GM23338 (cell line): ENCODE data around the gene METTL24. TPM values are rescaled to one million over a fixed set of nuclear protein-coding genes. Genes with fewer than 3 reads are reported as not detected.
A peak's percentile ranks its signal among the peaks of the same experiment; 100 is the strongest.

ENCODE experiments used
- ATAC-seq: fragments of 200-7000 bp; cut with Tn5 transposase; 3 replicates; pipeline ENCODE4 v1.9.1; 2020
- DNase-seq: peaks from one replicate; pipeline ENCODE4 v3.0.0-alpha.2; 2015; ENCODE audit warnings: low spot score
- H2AFZ ChIP-seq: fragments of 200-600 bp; sonication (generic); 2 replicates; pipeline ENCODE4 v1.8.0; 2016; ENCODE audit warnings: antibody characterized with exemption, mild to moderate bottlenecking, moderate library complexity
- H3F3A ChIP-seq: fragments of 200-600 bp; sonication (generic); replicated peaks from 2 replicates; pipeline ENCODE4 v1.8.0; 2017; ENCODE audit warnings: antibody characterized with exemption, mixed run types, low read depth
- H3K27ac ChIP-seq: fragments of 200-600 bp; sonication (generic); 2 replicates; pipeline ENCODE4 v1.6.1; 2016; ENCODE audit warnings: low read depth
- H3K27me3 ChIP-seq: fragments of 200-600 bp; sonication (generic); 2 replicates; pipeline ENCODE4 v1.8.0; 2016; ENCODE audit warnings: mild to moderate bottlenecking, mixed run types, moderate library complexity; ENCODE audit not compliant: insufficient read depth
- H3K36me3 ChIP-seq: fragments of 200-600 bp; sonication (generic); 2 replicates; pipeline ENCODE4 v1.8.0; 2016; ENCODE audit warnings: mild to moderate bottlenecking; ENCODE audit not compliant: insufficient read depth
- H3K4me1 ChIP-seq: fragments of 200-600 bp; sonication (generic); 2 replicates; pipeline ENCODE4 v1.8.0; 2016; ENCODE audit warnings: mild to moderate bottlenecking, moderate library complexity; ENCODE audit not compliant: insufficient read depth
- H3K4me2 ChIP-seq: fragments of 200-600 bp; sonication (generic); 2 replicates; pipeline ENCODE4 v1.7.1; 2017; ENCODE audit warnings: mixed run types
- H3K4me3 ChIP-seq: fragments of 200-600 bp; sonication (generic); 2 replicates; pipeline ENCODE4 v1.6.1; 2016; ENCODE audit warnings: mixed run types
- H3K79me2 ChIP-seq: fragments of 200-600 bp; sonication (generic); replicated peaks from 2 replicates; pipeline ENCODE4 v1.8.0; 2017; ENCODE audit warnings: mild to moderate bottlenecking; ENCODE audit not compliant: insufficient read depth
- H3K9me2 ChIP-seq: fragments of 200-600 bp; sonication (generic); 2 replicates; pipeline ENCODE4 v1.8.0; 2017; ENCODE audit not compliant: insufficient read depth
- H4K20me1 ChIP-seq: fragments of 200-600 bp; sonication (generic); replicated peaks from 2 replicates; pipeline ENCODE4 v1.8.0; 2017; ENCODE audit warnings: mild to moderate bottlenecking; ENCODE audit not compliant: insufficient read depth
- H3K27ac Mint-ChIP-seq: 2 replicates; pipeline ENCODE4 v1.8.0; 2020; ENCODE audit warnings: inconsistent platforms, mild to moderate bottlenecking, moderate library complexity, mixed read lengths
- H3K27me3 Mint-ChIP-seq: 3 replicates; pipeline ENCODE4 v1.8.0; 2022; ENCODE audit warnings: low read depth, mild to moderate bottlenecking, moderate library complexity, mixed read lengths, inconsistent platforms; ENCODE audit not compliant: insufficient read depth, poor library complexity
- H3K36me3 Mint-ChIP-seq: 3 replicates; pipeline ENCODE4 v1.8.0; 2021; ENCODE audit warnings: low read depth, mild to moderate bottlenecking, inconsistent platforms, moderate library complexity, mixed read lengths
- H3K4me1 Mint-ChIP-seq: 3 replicates; pipeline ENCODE4 v1.8.0; 2020; ENCODE audit warnings: mild to moderate bottlenecking, inconsistent platforms, mixed read lengths
- H3K4me3 Mint-ChIP-seq: 3 replicates; pipeline ENCODE4 v1.8.0; 2021; ENCODE audit warnings: moderate library complexity, mild to moderate bottlenecking, inconsistent platforms, mixed read lengths
- H3K9me3 Mint-ChIP-seq: 3 replicates; pipeline ENCODE4 v1.8.0; 2020; ENCODE audit warnings: moderate library complexity, mild to moderate bottlenecking, inconsistent platforms, mixed read lengths
- CREB1 ChIP-seq: fragments of 250-450 bp; sonication (Bioruptor Pico); IDR thresholded peaks from 2 replicates; pipeline ENCODE4 v1.5.0; 2020; ENCODE audit warnings: low read depth, mild to moderate bottlenecking, moderate library complexity
- EZH2 ChIP-seq: fragments of 200-600 bp; sonication (generic); IDR thresholded peaks from one replicate; pipeline ENCODE4 v1.8.0; 2017; ENCODE audit warnings: antibody characterized with exemption, mild to moderate bottlenecking, low read depth; ENCODE audit not compliant: unreplicated experiment
- EZH2phosphoT487 ChIP-seq: fragments of 200-600 bp; sonication (generic); IDR thresholded peaks from one replicate; pipeline ENCODE4 v1.8.1; 2018; ENCODE audit warnings: antibody characterized with exemption; ENCODE audit not compliant: unreplicated experiment
- JUNB ChIP-seq: IDR thresholded peaks from one replicate; pipeline ENCODE4 v1.6.1; 2016; ENCODE audit warnings: antibody characterized with exemption; ENCODE audit not compliant: unreplicated experiment
- NANOG ChIP-seq: IDR thresholded peaks from 2 replicates; pipeline ENCODE4 v1.6.1; 2016; ENCODE audit warnings: antibody characterized with exemption, borderline replicate concordance
- POLR2AphosphoS5 ChIP-seq: IDR thresholded peaks from 2 replicates; pipeline ENCODE4 v1.6.1; 2016; ENCODE audit warnings: antibody characterized with exemption, low read depth
- STAT1 ChIP-seq: IDR thresholded peaks from one replicate; pipeline ENCODE4 v1.6.1; 2016; ENCODE audit warnings: antibody characterized with exemption; ENCODE audit not compliant: unreplicated experiment
- ZNF114 ChIP-seq: fragments of 250-450 bp; sonication (Bioruptor Pico); IDR thresholded peaks from 2 replicates; pipeline ENCODE4 v1.5.0; 2020; ENCODE audit warnings: mild to moderate bottlenecking, moderate library complexity
- ZNF331 ChIP-seq: fragments of 250-450 bp; sonication (Bioruptor Pico); IDR thresholded peaks from 2 replicates; pipeline ENCODE4 v1.5.0; 2020; ENCODE audit warnings: low read depth, mild to moderate bottlenecking, moderate library complexity
- polyA plus RNA-seq: library from polyadenylated mRNA; unstranded; fragments of >200 nt; fragmentation: Nextera tagmentation; extraction: Ambion mirVana; gene quantifications from 2 replicates; pipeline ENCODE4 v1.2.1, GENCODE V29; 2016
- total RNA-seq: library from RNA; depleted of rRNA; stranded (reverse); fragments of >200 nt; shearing (Covaris generic); gene quantifications from 2 replicates; pipeline ENCODE4 v1.2.3, GENCODE V29; 2014
- TF ChIP-seq, protein P1 (sequence below), 2 experiments: fragments of 200-600 bp in 1 of 2; sonication (generic) in 1 of 2; conservative IDR thresholded peaks; 2 replicates each; pipeline versions ENCODE4 v1.5.1 to v1.6.1; 2016 to 2017; ENCODE audit warnings: antibody characterized with exemption in 2 of 2, low read depth in 2 of 2, mild to moderate bottlenecking in 2 of 2, moderate library complexity in 1 of 2
- TF ChIP-seq, protein P2 (sequence below): fragments of 250-450 bp; sonication (Bioruptor Pico); IDR thresholded peaks from 2 replicates; pipeline ENCODE4 v1.5.0; 2020; ENCODE audit warnings: mild to moderate bottlenecking, moderate library complexity
- TF ChIP-seq, protein P3 (sequence below): IDR thresholded peaks from one replicate; pipeline ENCODE4 v1.6.1; 2018; ENCODE audit warnings: antibody characterized with exemption; ENCODE audit not compliant: unreplicated experiment

The METTL24 gene
- total and polyA plus RNA-seq, 2 experiments from 2014 or later: 0.35 TPM; not detected in 1

DNA sequence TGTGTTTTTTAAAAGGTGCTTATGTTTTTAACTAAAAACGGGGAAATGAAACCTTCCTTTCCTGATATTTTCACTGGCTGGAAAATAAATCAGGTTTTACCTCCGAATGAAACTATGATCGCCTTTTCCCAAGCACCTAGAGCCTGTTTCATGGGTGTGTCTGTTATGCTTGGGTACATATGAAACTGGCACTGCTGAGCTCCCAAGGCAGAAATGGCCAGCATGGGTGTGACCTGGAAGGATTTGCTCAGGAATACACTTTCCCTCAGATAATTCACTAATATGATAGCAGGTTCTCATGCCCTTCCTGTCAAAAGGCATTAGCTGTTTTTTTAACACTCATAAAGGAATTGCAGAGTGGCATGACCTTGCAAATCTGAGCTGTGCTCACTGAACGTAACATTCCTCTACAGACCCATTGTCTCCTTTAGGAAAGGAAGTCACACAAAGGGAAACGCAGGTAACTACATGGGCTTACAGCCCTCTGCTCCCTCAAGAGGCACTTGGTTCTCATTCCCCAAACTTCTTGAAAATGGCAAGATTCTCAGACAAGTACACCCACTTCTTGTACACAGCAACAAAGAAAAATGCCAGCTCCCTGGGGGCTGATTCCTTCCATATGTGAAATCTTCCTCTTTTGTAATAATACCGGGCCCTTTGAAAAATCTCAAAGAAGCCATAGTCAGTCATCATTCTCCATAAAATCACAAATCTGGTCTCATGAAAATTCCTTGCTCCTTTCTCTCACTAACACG, 72.7 kb downstream of the METTL24 start:
- Histone ChIP-seq H3F3A (no peaks in the 10 kb centered on the region), H3K4me1 (peaks cover 9% of the 10 kb centered on the region), H3K36me3 (no peaks in the 10 kb centered on the region), H4K20me1 (no peaks in the 10 kb centered on the region), H3K4me3 (no peak overlapping the region), H3K4me2 (no peak overlapping the region), H3K27me3 (no peaks in the 10 kb centered on the region), H3K27ac (no peak overlapping the region), H3K79me2 (no peaks in the 10 kb centered on the region), H2AFZ (peak overlapping the region; percentile 28; the same call in 1 of the 2 replicates), H3K9me2 (no peaks in the 10 kb centered on the region)
- H3K9me3 Mint-ChIP-seq: peaks cover 6% of the 10 kb centered on the region; the same call in 2 of the 3 replicates
- peaks cover 8% of the 10 kb centered on the region for H3K4me1 Mint-ChIP-seq
- no peak overlapping the region for H3K27ac Mint-ChIP-seq
- peak; percentile 34 for DNase-seq
- no peak overlapping the region for H3K4me3 Mint-ChIP-seq
- TF ChIP-seq ZNF114: no peak
- TF ChIP-seq NANOG: no peak
- TF ChIP-seq EZH2phosphoT487: no peak
- TF ChIP-seq, protein P1, sequence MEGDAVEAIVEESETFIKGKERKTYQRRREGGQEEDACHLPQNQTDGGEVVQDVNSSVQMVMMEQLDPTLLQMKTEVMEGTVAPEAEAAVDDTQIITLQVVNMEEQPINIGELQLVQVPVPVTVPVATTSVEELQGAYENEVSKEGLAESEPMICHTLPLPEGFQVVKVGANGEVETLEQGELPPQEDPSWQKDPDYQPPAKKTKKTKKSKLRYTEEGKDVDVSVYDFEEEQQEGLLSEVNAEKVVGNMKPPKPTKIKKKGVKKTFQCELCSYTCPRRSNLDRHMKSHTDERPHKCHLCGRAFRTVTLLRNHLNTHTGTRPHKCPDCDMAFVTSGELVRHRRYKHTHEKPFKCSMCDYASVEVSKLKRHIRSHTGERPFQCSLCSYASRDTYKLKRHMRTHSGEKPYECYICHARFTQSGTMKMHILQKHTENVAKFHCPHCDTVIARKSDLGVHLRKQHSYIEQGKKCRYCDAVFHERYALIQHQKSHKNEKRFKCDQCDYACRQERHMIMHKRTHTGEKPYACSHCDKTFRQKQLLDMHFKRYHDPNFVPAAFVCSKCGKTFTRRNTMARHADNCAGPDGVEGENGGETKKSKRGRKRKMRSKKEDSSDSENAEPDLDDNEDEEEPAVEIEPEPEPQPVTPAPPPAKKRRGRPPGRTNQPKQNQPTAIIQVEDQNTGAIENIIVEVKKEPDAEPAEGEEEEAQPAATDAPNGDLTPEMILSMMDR (conservative IDR thresholded peaks at IDR 0.05; ENCODE audit: low read depth in 2 of 2): no peak
- TF ChIP-seq CREB1 (CRISPR knock-in tag): no peak
- no peak for TF ChIP-seq STAT1
- TF ChIP-seq, protein P2, sequence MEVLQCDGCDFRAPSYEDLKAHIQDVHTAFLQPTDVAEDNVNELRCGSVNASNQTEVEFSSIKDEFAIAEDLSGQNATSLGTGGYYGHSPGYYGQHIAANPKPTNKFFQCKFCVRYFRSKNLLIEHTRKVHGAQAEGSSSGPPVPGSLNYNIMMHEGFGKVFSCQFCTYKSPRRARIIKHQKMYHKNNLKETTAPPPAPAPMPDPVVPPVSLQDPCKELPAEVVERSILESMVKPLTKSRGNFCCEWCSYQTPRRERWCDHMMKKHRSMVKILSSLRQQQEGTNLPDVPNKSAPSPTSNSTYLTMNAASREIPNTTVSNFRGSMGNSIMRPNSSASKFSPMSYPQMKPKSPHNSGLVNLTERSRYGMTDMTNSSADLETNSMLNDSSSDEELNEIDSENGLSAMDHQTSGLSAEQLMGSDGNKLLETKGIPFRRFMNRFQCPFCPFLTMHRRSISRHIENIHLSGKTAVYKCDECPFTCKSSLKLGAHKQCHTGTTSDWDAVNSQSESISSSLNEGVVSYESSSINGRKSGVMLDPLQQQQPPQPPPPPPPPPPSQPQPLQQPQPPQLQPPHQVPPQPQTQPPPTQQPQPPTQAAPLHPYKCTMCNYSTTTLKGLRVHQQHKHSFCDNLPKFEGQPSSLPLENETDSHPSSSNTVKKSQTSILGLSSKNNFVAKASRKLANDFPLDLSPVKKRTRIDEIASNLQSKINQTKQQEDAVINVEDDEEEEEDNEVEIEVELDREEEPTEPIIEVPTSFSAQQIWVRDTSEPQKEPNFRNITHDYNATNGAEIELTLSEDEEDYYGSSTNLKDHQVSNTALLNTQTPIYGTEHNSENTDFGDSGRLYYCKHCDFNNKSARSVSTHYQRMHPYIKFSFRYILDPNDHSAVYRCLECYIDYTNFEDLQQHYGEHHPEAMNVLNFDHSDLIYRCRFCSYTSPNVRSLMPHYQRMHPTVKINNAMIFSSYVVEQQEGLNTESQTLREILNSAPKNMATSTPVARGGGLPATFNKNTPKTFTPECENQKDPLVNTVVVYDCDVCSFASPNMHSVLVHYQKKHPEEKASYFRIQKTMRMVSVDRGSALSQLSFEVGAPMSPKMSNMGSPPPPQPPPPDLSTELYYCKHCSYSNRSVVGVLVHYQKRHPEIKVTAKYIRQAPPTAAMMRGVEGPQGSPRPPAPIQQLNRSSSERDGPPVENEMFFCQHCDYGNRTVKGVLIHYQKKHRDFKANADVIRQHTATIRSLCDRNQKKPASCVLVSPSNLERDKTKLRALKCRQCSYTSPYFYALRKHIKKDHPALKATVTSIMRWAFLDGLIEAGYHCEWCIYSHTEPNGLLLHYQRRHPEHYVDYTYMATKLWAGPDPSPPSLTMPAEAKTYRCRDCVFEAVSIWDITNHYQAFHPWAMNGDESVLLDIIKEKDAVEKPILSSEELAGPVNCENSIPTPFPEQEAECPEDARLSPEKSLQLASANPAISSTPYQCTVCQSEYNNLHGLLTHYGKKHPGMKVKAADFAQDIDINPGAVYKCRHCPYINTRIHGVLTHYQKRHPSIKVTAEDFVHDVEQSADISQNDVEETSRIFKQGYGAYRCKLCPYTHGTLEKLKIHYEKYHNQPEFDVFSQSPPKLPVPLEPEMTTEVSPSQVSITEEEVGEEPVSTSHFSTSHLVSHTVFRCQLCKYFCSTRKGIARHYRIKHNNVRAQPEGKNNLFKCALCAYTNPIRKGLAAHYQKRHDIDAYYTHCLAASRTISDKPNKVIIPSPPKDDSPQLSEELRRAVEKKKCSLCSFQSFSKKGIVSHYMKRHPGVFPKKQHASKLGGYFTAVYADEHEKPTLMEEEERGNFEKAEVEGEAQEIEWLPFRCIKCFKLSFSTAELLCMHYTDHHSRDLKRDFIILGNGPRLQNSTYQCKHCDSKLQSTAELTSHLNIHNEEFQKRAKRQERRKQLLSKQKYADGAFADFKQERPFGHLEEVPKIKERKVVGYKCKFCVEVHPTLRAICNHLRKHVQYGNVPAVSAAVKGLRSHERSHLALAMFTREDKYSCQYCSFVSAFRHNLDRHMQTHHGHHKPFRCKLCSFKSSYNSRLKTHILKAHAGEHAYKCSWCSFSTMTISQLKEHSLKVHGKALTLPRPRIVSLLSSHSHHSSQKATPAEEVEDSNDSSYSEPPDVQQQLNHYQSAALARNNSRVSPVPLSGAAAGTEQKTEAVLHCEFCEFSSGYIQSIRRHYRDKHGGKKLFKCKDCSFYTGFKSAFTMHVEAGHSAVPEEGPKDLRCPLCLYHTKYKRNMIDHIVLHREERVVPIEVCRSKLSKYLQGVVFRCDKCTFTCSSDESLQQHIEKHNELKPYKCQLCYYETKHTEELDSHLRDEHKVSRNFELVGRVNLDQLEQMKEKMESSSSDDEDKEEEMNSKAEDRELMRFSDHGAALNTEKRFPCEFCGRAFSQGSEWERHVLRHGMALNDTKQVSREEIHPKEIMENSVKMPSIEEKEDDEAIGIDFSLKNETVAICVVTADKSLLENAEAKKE (CRISPR knock-in tag): no peak
- TF ChIP-seq POLR2AphosphoS5: no peak
- no peak for TF ChIP-seq JUNB
- TF ChIP-seq, protein P3, sequence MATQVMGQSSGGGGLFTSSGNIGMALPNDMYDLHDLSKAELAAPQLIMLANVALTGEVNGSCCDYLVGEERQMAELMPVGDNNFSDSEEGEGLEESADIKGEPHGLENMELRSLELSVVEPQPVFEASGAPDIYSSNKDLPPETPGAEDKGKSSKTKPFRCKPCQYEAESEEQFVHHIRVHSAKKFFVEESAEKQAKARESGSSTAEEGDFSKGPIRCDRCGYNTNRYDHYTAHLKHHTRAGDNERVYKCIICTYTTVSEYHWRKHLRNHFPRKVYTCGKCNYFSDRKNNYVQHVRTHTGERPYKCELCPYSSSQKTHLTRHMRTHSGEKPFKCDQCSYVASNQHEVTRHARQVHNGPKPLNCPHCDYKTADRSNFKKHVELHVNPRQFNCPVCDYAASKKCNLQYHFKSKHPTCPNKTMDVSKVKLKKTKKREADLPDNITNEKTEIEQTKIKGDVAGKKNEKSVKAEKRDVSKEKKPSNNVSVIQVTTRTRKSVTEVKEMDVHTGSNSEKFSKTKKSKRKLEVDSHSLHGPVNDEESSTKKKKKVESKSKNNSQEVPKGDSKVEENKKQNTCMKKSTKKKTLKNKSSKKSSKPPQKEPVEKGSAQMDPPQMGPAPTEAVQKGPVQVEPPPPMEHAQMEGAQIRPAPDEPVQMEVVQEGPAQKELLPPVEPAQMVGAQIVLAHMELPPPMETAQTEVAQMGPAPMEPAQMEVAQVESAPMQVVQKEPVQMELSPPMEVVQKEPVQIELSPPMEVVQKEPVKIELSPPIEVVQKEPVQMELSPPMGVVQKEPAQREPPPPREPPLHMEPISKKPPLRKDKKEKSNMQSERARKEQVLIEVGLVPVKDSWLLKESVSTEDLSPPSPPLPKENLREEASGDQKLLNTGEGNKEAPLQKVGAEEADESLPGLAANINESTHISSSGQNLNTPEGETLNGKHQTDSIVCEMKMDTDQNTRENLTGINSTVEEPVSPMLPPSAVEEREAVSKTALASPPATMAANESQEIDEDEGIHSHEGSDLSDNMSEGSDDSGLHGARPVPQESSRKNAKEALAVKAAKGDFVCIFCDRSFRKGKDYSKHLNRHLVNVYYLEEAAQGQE: no peak
- no peak for TF ChIP-seq ZNF331
- TF ChIP-seq EZH2: no peak
- ATAC-seq: peak; percentile 83
- no peaks in the 10 kb centered on the region for H3K27me3 Mint-ChIP-seq
- peaks cover 3% of the 10 kb centered on the region; the same call in 1 of the 3 replicates for H3K36me3 Mint-ChIP-seq
